ACC112 (cell line): ENCODE data around the gene SDCCAG8.
A peak's percentile ranks its signal among the peaks of the same experiment; 100 is the strongest.

Source experiments
- H2AFZ ChIP-seq: fragments of 200-600 bp; sonication (generic); one replicate; pipeline ENCODE4 v1.6.0; 2017; ENCODE audit warnings: antibody characterized with exemption, low read length; ENCODE audit not compliant: unreplicated experiment
- H3K27ac ChIP-seq: fragments of 200-600 bp; sonication (generic); 2 replicates; pipeline ENCODE4 v1.5.1; 2014; ENCODE audit warnings: low read depth, mild to moderate bottlenecking, antibody characterized with exemption, low read length, moderate library complexity
- H3K27me3 ChIP-seq: fragments of 200-600 bp; sonication (generic); 2 replicates; pipeline ENCODE4 v1.6.1; 2014; ENCODE audit warnings: mild to moderate bottlenecking, antibody characterized with exemption, low read length, moderate library complexity, mixed read lengths; ENCODE audit not compliant: insufficient read depth
- H3K36me3 ChIP-seq: fragments of 200-600 bp; sonication (generic); 2 replicates; pipeline ENCODE4 v1.6.1; 2016; ENCODE audit warnings: mild to moderate bottlenecking, antibody characterized with exemption, low read length, moderate library complexity, mixed read lengths; ENCODE audit not compliant: insufficient read depth
- H3K4me1 ChIP-seq: fragments of 200-600 bp; sonication (generic); one replicate; pipeline ENCODE4 v1.6.1; 2016; ENCODE audit warnings: low read length, mixed read lengths; ENCODE audit not compliant: insufficient read depth, unreplicated experiment, control insufficient read depth
- H3K4me3 ChIP-seq: fragments of 200-600 bp; sonication (generic); 2 replicates; pipeline ENCODE4 v1.5.1; 2014; ENCODE audit warnings: mild to moderate bottlenecking, low read depth, low read length
- H3K79me2 ChIP-seq: fragments of 200-600 bp; sonication (generic); one replicate; pipeline ENCODE4 v1.6.0; 2016; ENCODE audit warnings: low read length; ENCODE audit not compliant: control insufficient read depth, unreplicated experiment, insufficient read depth

SDCCAG8 gene

DNA sequence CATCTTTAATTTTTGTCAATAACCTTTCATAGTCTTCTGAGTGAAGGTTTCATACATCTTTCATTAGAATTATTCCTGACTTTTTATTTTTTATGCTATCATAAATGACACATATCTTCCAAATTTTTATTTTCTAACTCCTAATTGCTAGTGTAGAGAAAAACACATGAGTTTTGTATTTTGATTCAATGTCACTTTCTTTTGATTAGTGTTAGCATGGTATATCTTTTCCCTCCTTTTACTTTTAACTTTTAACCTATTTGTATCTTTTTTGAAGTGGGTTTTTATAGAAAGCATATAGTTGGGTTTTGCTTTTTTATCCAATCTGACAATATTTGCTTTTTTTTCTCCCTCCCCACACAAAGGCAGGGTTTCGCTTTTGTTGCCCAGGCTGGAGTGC is 43.2 kb downstream of the SDCCAG8 start:
- no peak overlapping the region for H3K27ac ChIP-seq
- no peak overlapping the region for H2AFZ ChIP-seq
- H3K79me2 ChIP-seq: no peaks in the 10 kb centered on the region
- peaks cover 16% of the 10 kb centered on the region for H3K4me1 ChIP-seq
- no peak overlapping the region for H3K4me3 ChIP-seq
- H3K27me3 ChIP-seq: no peaks in the 10 kb centered on the region
- H3K36me3 ChIP-seq: peaks cover 31% of the 10 kb centered on the region

DNA sequence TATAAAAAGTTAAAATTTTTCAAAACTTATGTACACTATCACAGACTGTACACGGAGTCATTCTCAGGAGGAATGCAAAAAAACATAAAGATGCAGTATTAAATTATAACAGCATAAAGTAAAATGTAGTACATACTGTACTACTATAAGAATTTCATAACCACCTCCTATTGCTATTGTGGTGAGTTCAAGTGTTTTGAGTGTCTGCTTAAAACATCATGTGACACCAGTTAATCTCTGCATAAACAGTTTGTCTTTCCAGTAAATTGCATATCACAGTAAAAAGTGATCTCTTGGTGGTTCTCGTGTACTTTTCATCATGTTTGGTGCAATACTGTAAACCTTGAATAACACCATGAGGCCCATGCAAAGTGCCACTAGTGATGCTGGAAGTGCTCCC is 45.2 kb downstream of the SDCCAG8 start:
- H3K4me1 ChIP-seq: no peaks in the 10 kb centered on the region
- peaks cover 29% of the 10 kb centered on the region for H3K36me3 ChIP-seq
- H3K27ac ChIP-seq: no peak overlapping the region
- H2AFZ ChIP-seq: no peak overlapping the region
- H3K79me2 ChIP-seq: no peaks in the 10 kb centered on the region
- no peaks in the 10 kb centered on the region for H3K27me3 ChIP-seq
- no peak overlapping the region for H3K4me3 ChIP-seq

DNA sequence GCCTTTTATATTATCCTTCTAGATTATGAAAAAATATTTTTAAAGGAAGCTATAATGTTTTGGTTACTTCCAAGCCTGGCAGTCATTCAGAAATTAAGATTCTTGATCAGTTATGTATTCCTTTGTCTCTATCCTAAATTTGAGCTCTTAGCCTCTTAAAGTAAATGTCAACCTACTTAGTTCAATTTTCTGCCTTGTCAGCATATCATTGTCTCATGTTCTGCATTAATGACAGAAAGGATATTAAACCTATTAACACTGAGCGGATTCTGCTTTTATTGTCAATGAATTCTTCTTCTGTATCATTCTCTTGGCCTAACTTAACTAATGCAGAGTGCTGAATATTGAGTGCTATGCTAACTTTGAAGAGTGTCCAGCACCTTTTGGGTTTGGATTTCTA is 56.0 kb downstream of the SDCCAG8 start:
- Histone ChIP-seq H3K27me3 (no peaks in the 10 kb centered on the region), H3K79me2 (no peaks in the 10 kb centered on the region), H3K4me1 (peaks cover 21% of the 10 kb centered on the region), H3K36me3 (peaks cover 28% of the 10 kb centered on the region), H3K4me3 (no peak overlapping the region), H3K27ac (no peak overlapping the region), H2AFZ (no peak overlapping the region)

DNA sequence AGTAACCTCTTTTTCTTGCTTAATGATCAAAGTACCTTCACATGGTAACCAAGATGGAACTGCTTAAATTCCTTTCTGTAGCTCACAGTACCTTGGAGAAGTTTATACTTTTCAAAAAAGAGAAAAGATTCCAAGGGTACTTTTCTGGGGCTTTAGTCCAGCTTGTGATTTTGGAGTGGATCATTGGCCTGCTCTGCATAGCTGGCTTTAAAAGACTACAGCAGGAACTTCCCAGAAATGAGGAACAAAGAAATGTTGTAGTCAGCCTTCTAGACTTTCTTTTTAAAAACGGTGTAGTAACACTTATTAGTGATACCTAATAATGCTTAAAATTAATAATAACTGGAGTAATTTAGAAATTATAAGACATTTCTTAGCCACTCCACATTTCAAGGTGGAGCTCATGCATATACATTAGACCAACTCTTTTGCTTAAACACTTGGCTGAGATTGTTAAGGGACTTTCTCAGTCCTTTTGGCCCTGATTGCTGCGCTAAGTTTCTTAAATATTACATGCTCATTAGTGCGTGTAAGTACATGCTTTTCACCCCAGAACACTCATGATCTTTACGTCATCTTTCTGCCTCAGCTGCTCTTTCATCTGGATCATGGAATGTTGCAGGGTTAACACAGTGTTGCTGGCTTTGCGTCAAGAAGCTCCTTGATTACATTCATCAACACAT is 57.3 kb downstream of the SDCCAG8 start:
- H3K27me3 ChIP-seq: no peaks in the 10 kb centered on the region
- H3K27ac ChIP-seq: no peak overlapping the region
- no peaks in the 10 kb centered on the region for H3K79me2 ChIP-seq
- peaks cover 21% of the 10 kb centered on the region for H3K4me1 ChIP-seq
- peaks cover 33% of the 10 kb centered on the region for H3K36me3 ChIP-seq
- H2AFZ ChIP-seq: no peak overlapping the region
- no peak overlapping the region for H3K4me3 ChIP-seq

DNA sequence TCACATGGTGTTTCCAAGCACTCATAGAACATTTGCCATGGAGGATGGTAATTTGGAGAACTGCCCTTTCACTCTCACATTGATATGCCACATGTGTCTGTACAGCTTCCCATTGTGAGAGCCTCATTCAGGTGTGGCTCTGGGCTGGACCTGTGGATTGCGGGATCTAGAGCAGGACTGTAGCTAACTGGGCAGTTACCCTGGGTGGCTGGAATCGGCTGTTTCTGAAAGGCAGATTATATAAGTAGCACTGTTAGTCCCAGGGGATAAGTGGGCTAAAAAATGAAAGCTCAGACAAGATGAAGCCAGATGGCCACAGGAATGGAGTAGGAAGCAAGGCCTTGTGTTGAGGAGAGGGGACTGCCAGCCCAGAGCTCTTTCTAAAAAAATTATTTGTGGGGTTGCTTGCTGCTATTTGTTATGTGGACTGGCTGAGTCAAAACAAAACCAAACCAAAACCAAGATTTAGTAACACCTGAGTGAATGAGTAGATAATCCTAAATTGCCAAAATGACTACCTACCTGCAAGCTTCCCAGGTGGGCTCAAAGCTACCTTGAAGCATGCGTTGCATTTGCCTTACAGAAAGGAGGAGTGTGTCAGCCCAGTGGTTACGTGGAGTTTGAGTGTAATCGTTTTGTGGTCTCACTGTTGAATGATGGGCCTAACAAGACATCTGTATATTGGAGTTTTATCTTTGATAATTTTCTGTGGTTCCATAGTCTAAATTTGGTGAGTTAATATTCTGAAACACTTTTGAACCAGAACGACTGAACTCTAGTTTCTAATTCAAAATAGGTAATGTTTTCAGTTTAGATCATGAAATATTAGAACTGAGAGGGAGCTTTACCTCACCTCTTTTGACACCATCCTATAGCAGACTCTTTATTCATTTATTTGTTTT is 58.0 kb downstream of the SDCCAG8 start:
- no peaks in the 10 kb centered on the region for H3K27me3 ChIP-seq
- H3K36me3 ChIP-seq: peaks cover 33% of the 10 kb centered on the region
- no peaks in the 10 kb centered on the region for H3K79me2 ChIP-seq
- H3K4me1 ChIP-seq: peaks cover 21% of the 10 kb centered on the region
- H2AFZ ChIP-seq: no peak overlapping the region
- H3K27ac ChIP-seq: no peak overlapping the region
- no peak overlapping the region for H3K4me3 ChIP-seq

DNA sequence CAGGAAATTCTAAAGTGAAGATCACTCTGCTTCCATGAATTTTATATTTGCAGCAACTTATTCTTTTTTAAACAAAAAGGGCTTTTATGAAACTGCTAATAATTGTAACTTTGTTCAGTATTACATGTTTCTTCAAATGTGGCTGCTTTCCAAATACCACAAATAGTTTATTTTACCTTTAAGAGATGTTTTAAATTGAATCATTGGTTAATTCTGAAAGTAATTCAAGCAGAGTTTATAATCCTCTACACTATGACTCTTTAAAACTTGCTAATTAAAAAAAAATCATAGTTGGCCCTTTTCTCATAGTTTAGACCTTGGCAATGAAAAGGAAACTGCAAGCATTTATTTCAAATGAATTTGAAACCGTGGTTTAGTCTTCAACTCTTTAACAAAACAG is 59.6 kb downstream of the SDCCAG8 start:
- Histone ChIP-seq H3K4me1 (peaks cover 21% of the 10 kb centered on the region), H3K4me3 (peak overlapping the region; percentile 58), H3K27me3 (no peaks in the 10 kb centered on the region), H2AFZ (no peak overlapping the region), H3K27ac (no peak overlapping the region), H3K36me3 (peaks cover 29% of the 10 kb centered on the region), H3K79me2 (no peaks in the 10 kb centered on the region)

DNA sequence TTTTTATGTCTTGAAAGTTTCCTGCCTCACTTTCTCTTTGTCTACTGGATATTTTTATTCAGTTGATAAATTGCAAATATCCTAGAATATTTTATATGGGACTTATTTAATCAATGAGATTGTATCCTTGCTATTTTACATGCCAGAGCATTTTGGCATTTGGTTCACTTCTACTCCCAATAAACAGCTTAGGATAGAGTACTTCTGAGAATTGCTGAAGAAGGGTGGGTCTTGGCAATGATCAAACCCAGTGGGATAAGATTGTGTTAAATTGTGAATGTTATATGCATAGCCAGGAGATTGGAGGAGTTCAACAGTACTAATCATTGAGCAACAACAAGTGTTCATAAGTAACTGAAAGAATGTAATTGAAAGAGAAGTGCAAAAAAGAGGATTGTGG is 60.1 kb downstream of the SDCCAG8 start:
- Histone ChIP-seq H3K4me3 (peak overlapping the region; percentile 58; the same call in 1 of the 2 replicates), H3K79me2 (no peaks in the 10 kb centered on the region), H3K36me3 (peaks cover 29% of the 10 kb centered on the region), H3K27ac (no peak overlapping the region), H3K4me1 (peaks cover 21% of the 10 kb centered on the region), H3K27me3 (no peaks in the 10 kb centered on the region), H2AFZ (no peak overlapping the region)

DNA sequence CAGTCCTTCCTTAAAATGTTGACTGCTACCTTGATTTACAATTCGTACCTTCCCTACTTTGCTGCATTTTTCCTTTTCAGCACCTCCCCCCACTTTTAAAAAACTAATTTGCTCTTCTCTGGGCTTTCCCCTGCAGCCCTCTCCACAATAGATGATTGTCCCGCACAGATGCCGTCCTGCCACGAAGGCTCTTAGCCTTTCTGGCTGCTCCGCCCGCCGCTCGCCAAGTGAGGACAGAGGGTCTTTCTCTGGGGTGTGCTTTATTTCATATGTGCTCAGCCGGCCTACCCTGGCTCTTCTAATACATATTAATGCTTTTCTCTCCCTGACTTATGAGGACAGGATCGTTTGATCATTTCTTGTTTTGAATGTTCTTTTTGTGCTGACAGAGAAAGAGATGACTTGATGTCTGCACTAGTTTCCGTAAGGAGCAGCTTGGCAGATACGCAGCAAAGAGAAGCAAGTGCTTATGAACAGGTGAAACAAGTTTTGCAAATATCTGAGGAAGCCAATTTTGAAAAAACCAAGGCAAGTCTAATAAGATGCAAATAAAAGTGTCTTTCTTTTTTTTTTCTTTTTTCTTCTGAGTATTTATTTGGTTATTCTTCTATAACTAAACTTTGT is 60.6 kb downstream of the SDCCAG8 start:
- Histone ChIP-seq H3K36me3 (peaks cover 29% of the 10 kb centered on the region), H3K27me3 (no peaks in the 10 kb centered on the region), H3K79me2 (no peaks in the 10 kb centered on the region), H3K27ac (no peak overlapping the region), H3K4me3 (no peak overlapping the region), H3K4me1 (peaks cover 21% of the 10 kb centered on the region), H2AFZ (no peak overlapping the region)

DNA sequence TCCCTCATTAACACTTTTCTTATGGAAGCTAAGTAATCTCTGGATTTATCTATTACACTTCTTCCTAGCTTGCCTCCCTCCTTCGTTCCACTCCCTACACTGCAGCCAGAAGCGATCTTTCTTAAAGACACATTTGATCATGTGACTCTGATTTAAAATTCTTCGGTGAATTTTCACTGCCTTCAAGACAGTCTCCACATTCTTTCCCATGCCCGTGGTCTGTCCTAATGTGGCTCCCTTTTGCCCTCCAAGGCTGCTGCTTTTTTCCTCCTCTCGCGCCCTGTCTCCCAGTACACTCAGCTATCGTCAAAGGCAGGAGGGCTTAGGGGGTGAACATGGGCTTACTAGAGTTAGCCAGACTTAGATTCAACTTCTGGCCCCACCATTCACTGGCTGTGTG is 64.4 kb downstream of the SDCCAG8 start:
- H3K79me2 ChIP-seq: no peaks in the 10 kb centered on the region
- no peak overlapping the region for H3K4me3 ChIP-seq
- H3K36me3 ChIP-seq: peaks cover 20% of the 10 kb centered on the region; the same call in 1 of the 2 replicates
- no peak overlapping the region for H3K27ac ChIP-seq
- H2AFZ ChIP-seq: no peak overlapping the region
- H3K4me1 ChIP-seq: peaks cover 12% of the 10 kb centered on the region
- no peaks in the 10 kb centered on the region for H3K27me3 ChIP-seq

DNA sequence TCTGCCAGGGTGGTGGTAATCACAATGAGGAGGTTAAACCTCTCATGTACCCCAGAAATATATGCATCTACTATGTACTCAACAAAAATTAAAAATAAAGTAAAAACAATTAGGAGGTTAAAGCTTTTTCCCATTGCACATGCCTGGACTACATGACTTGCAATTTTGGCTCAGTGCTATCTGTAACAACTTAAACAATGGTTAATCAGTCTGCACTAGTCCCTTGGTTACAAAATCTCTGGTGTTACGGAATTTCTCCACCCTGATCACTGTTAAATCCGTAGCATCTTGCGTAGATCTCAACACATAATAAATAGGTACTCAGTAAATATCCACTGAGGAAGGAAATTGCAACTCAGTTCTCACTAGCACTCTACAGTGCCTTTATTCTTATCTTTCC is 66.5 kb downstream of the SDCCAG8 start:
- H2AFZ ChIP-seq: no peak overlapping the region
- no peaks in the 10 kb centered on the region for H3K27me3 ChIP-seq
- no peaks in the 10 kb centered on the region for H3K4me1 ChIP-seq
- no peaks in the 10 kb centered on the region for H3K79me2 ChIP-seq
- H3K36me3 ChIP-seq: peaks cover 13% of the 10 kb centered on the region; the same call in 1 of the 2 replicates
- no peak overlapping the region for H3K4me3 ChIP-seq
- H3K27ac ChIP-seq: no peak overlapping the region
